ENCODE results near the gene HERC2.

Gene HERC2

DNA sequence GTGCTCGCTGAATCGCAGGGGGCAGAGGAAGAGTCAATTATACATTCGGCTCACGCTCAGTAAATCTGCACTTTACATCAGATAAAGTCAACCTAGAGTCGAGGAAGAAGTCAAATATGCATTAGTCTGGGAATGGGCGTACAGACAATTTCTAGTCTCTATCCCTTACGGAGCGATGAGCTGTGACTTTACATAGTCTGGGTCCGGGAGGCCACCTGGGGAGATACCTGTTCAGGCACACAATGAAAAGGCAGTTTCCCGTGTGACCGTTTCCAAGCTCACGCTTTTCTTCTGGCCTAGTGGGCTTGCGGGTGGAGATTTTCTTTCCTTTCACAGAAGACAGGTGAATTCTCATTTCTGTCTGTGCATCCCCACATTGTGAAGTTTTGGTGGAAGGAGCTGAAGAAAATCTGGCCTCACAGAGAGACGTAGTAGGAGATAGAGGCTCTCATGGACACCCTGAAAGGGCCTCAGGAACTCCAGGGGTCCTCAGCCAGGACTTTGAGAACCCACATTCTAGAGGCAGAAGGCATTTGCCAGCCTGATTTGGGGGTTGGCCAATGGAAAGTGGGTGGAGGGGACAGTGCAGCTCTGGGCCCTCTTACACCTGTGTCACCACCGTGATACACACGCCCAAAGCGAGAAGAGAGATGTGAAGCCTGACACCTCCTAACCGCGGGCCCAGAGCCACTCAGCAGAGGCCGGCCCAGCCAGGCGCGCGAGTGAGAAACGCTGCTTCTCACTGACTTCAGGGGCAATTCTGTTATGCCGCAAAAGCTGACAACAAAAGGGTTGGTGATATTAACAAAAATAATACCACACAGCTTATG, 212.1 kb downstream of the HERC2 start:
- TF ChIP-seq, protein P1, sequence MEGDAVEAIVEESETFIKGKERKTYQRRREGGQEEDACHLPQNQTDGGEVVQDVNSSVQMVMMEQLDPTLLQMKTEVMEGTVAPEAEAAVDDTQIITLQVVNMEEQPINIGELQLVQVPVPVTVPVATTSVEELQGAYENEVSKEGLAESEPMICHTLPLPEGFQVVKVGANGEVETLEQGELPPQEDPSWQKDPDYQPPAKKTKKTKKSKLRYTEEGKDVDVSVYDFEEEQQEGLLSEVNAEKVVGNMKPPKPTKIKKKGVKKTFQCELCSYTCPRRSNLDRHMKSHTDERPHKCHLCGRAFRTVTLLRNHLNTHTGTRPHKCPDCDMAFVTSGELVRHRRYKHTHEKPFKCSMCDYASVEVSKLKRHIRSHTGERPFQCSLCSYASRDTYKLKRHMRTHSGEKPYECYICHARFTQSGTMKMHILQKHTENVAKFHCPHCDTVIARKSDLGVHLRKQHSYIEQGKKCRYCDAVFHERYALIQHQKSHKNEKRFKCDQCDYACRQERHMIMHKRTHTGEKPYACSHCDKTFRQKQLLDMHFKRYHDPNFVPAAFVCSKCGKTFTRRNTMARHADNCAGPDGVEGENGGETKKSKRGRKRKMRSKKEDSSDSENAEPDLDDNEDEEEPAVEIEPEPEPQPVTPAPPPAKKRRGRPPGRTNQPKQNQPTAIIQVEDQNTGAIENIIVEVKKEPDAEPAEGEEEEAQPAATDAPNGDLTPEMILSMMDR (IDR thresholded peaks at IDR 0.05; ENCODE audit: low read depth, low read length) = no peak
- no peak overlapping the region for H3K4me3 ChIP-seq (ENCODE audit: low read depth, low read length)
- H3K9me3 ChIP-seq = no peaks in the 10 kb centered on the region
- no peaks in the 10 kb centered on the region for H3K4me1 ChIP-seq
- DNase-seq = no peak
- H3K36me3 ChIP-seq = peaks cover 37% of the 10 kb centered on the region
- no peaks in the 10 kb centered on the region for H3K27me3 ChIP-seq

DNA sequence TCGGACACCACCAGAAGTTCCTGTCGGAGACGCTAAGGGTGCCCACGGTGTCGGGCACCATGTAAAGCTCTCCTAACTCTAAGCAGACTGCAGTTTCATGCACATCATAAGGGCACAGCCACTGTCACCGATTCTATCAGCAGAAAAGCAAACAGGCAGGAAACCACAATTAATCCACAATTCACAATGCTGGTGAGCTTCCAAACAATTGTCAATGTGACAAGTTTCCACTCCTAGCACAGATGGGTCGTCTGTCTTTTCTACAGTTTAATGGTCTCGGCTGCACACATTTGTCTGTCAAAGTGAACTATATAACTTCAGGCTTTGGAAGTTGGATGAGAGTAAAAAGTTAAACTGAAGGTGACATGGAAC, 214.1 kb downstream of the HERC2 start:
- no peak overlapping the region for H3K4me3 ChIP-seq (ENCODE audit: low read depth, low read length)
- peaks cover 17% of the 10 kb centered on the region for H3K36me3 ChIP-seq
- H3K9me3 ChIP-seq = no peaks in the 10 kb centered on the region
- no peak for DNase-seq
- TF ChIP-seq, protein P1 (IDR thresholded peaks at IDR 0.05; ENCODE audit: low read depth, low read length) = no peak
- no peaks in the 10 kb centered on the region for H3K27me3 ChIP-seq
- H3K4me1 ChIP-seq = no peaks in the 10 kb centered on the region

GRCh38 chr15:28107111-28107903, 214.7 kb downstream of the HERC2 start:
- Histone ChIP-seq H3K27me3 (no peaks in the 10 kb centered on the region), H3K4me1 (no peaks in the 10 kb centered on the region), H3K4me3 (ENCODE audit: low read depth, low read length) (no peak overlapping the region), H3K36me3 (peaks cover 12% of the 10 kb centered on the region), H3K9me3 (no peaks in the 10 kb centered on the region)
- TF ChIP-seq, protein P1 (IDR thresholded peaks at IDR 0.05; ENCODE audit: low read depth, low read length) = no peak
- no peak for DNase-seq

- TF ChIP-seq, protein P1 (IDR thresholded peaks at IDR 0.05; ENCODE audit: low read depth, low read length) = no peak
- Histone ChIP-seq H3K9me3 (no peaks in the 10 kb centered on the region), H3K27me3 (no peaks in the 10 kb centered on the region), H3K36me3 (peaks cover 3% of the 10 kb centered on the region), H3K4me3 (ENCODE audit: low read depth, low read length) (no peak overlapping the region), H3K4me1 (no peaks in the 10 kb centered on the region)
- DNase-seq = no peak
Observed at GRCh38 chr15:28106294-28107110, 215.5 kb downstream of the HERC2 start.

- DNase-seq = no peak
- no peaks in the 10 kb centered on the region for H3K27me3 ChIP-seq
- no peak overlapping the region for H3K4me3 ChIP-seq (ENCODE audit: low read depth, low read length)
Observed at GRCh38 chr15:28105793-28106192, 216.2 kb downstream of the HERC2 start.

More at GRCh38 chr15:28105793-28106192, 216.2 kb downstream of the HERC2 start:
- Histone ChIP-seq H3K4me1 (no peaks in the 10 kb centered on the region), H3K9me3 (no peaks in the 10 kb centered on the region), H3K36me3 (no peaks in the 10 kb centered on the region; the same call in 1 of the 2 replicates)
- TF ChIP-seq, protein P1 (IDR thresholded peaks at IDR 0.05; ENCODE audit: low read depth, low read length) = no peak
